Measurements from ENCODE around the gene PRPF19.

DNA sequence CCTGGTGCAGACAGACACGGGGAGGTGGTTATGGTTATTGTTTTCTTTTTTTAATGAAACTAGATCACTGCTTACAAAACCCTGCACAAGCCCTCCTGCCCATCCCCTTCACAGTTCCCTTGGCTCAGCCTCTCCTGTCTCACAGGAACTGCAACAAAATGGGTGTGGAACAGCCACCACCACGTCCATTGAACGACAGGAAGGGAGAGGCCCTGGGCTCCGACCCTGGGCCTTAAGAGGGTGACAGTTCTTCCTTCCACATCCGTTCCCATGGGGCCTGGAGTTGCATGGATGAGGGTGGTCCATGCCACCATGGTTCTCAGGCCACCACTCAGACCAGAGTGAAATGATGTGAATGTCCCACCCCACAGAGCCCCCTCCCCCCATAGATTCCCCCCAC is 15.7 kb downstream of the PRPF19 start:
- no peak for TF ChIP-seq RAD21 (IDR thresholded peaks at IDR 0.05; ENCODE audit: low read length)
- TF ChIP-seq FOXM1 (IDR thresholded peaks at IDR 0.05; ENCODE audit: low read depth): no peak
- TF ChIP-seq EZH2phosphoT487 (IDR thresholded peaks at IDR 0.05; ENCODE audit: borderline replicate concordance, low read depth): no peak
- TF ChIP-seq TAF1 (IDR thresholded peaks at IDR 0.05; ENCODE audit: borderline replicate concordance, low read depth, low read length): no peak
